Right hindlimb (tissue), 1 donor: ENCODE measurements around the gene TMEM53.

Experiments
- DNase-seq: peaks from one replicate; pipeline ENCODE4 v3.0.0-alpha.2; 2018

The TMEM53 gene

GRCh38 chr1:44646261-44647110, 27.8 kb downstream of the TMEM53 start:
- DNase-seq = no peak

GRCh38 chr1:44645476-44646244, 28.6 kb downstream of the TMEM53 start:
- DNase-seq = peak; percentile 84

GRCh38 chr1:44644806-44645205, 29.5 kb downstream of the TMEM53 start:
- no peak for DNase-seq

GRCh38 chr1:44643721-44644334, 30.5 kb downstream of the TMEM53 start:
- DNase-seq = no peak

- DNase-seq = no peak
Measured at GRCh38 chr1:44642925-44643324, 31.4 kb downstream of the TMEM53 start.

- DNase-seq = no peak
Measured at GRCh38 chr1:44642255-44642654, 32.0 kb downstream of the TMEM53 start.

- no peak for DNase-seq
Measured at GRCh38 chr1:44641126-44642102, 32.9 kb downstream of the TMEM53 start.

- DNase-seq = no peak
Measured at GRCh38 chr1:44640200-44640853, 34.0 kb downstream of the TMEM53 start.

GRCh38 chr1:44637702-44638411, 36.4 kb downstream of the TMEM53 start:
- no peak for DNase-seq

GRCh38 chr1:44636688-44637598, 37.3 kb downstream of the TMEM53 start:
- no peak for DNase-seq

GRCh38 chr1:44636083-44636687, 38.1 kb downstream of the TMEM53 start:
- DNase-seq = no peak

GRCh38 chr1:44635439-44635838, 38.8 kb downstream of the TMEM53 start:
- DNase-seq = no peak

GRCh38 chr1:44634606-44635189, 39.6 kb downstream of the TMEM53 start:
- no peak for DNase-seq

GRCh38 chr1:44632598-44632997, 41.7 kb downstream of the TMEM53 start:
- DNase-seq = no peak

- DNase-seq = peak; percentile 96
Measured at GRCh38 chr1:44631647-44632539, 42.4 kb downstream of the TMEM53 start.

GRCh38 chr1:44631333-44631646, 43.0 kb downstream of the TMEM53 start:
- DNase-seq = no peak

GRCh38 chr1:44630116-44630515, 44.2 kb downstream of the TMEM53 start:
- DNase-seq = no peak
